WTC11 (cell line): ENCODE data around the gene NCF4. TPM values are rescaled to one million over a fixed set of nuclear protein-coding genes. Genes with fewer than 3 reads are reported as not detected.
A peak's percentile ranks its signal among the peaks of the same experiment; 100 is the strongest.

Experiments used
- ATAC-seq: fragments of 200-7000 bp; cut with Tn5 transposase; 2 replicates; pipeline ENCODE4 v1.10.0; 2021; ENCODE audit warnings: mild to moderate bottlenecking, moderate library complexity
- CTCF ChIA-PET: fragments of 300-600 bp; sonication (Branson Sonifier 250); formaldehyde crosslinking; loops from one replicate; lab custom pipeline; 2021; ENCODE audit warnings: antibody characterized with exemption; lab: Charles Lee
- POLR2A ChIA-PET: fragments of 350-600 bp; sonication (Branson Sonifier 250); formaldehyde crosslinking; loops from one replicate; lab custom pipeline; 2021; ENCODE audit warnings: antibody characterized with exemption; lab: Charles Lee
- DNase-seq: peaks from one replicate; pipeline ENCODE4 v3.0.0; 2021; ENCODE audit warnings: low spot score
- H3K27ac Mint-ChIP-seq: 2 replicates; pipeline ENCODE4 v1.8.0; 2021; ENCODE audit warnings: mixed read lengths
- H3K27me3 Mint-ChIP-seq: 2 replicates; pipeline ENCODE4 v1.8.0; 2021; ENCODE audit warnings: low read depth, mild to moderate bottlenecking, moderate library complexity, mixed read lengths
- H3K36me3 Mint-ChIP-seq: 2 replicates; pipeline ENCODE4 v1.8.0; 2021; ENCODE audit warnings: mixed read lengths
- H3K4me1 Mint-ChIP-seq: 2 replicates; pipeline ENCODE4 v1.8.0; 2022; ENCODE audit warnings: mixed read lengths
- H3K4me3 Mint-ChIP-seq: 2 replicates; pipeline ENCODE4 v1.8.0; 2021; ENCODE audit warnings: mild to moderate bottlenecking, moderate library complexity, mixed read lengths
- H3K9me3 Mint-ChIP-seq: 2 replicates; pipeline ENCODE4 v1.8.0; 2021; ENCODE audit warnings: mixed read lengths
- ATF3 ChIP-seq: sonication (generic); formaldehyde crosslinking; conservative IDR thresholded peaks from 2 replicates; pipeline ENCODE4 v1.8.1; 2022; ENCODE audit warnings: mild to moderate bottlenecking, missing genetic modification reagents
- CBFB ChIP-seq: sonication (generic); formaldehyde crosslinking; IDR thresholded peaks from 2 replicates; pipeline ENCODE4 v1.8.1; 2022; ENCODE audit warnings: mild to moderate bottlenecking, low read depth, missing genetic modification reagents
- CREB1 ChIP-seq: sonication (generic); formaldehyde crosslinking; IDR thresholded peaks from 2 replicates; pipeline ENCODE4 v1.8.0; 2023; ENCODE audit warnings: mild to moderate bottlenecking, missing genetic modification reagents
- EMX1 ChIP-seq: fragments of 250-450 bp; sonication (Bioruptor Pico); IDR thresholded peaks from 2 replicates; pipeline ENCODE4 v1.8.0; 2021; ENCODE audit warnings: mild to moderate bottlenecking
- FOXP1 ChIP-seq: sonication (generic); formaldehyde crosslinking; IDR thresholded peaks from 2 replicates; pipeline ENCODE4 v1.8.0; 2022; ENCODE audit warnings: missing genetic modification reagents, mild to moderate bottlenecking, moderate library complexity, borderline replicate concordance
- IRF1 ChIP-seq: sonication (generic); formaldehyde crosslinking; IDR thresholded peaks from 2 replicates; pipeline ENCODE4 v1.8.0; 2023; ENCODE audit warnings: missing genetic modification reagents
- MYBL2 ChIP-seq: sonication (generic); formaldehyde crosslinking; IDR thresholded peaks from 2 replicates; pipeline ENCODE4 v1.8.1; 2023; ENCODE audit warnings: mild to moderate bottlenecking, moderate library complexity, missing genetic modification reagents
- NFATC4 ChIP-seq: fragments of 250-450 bp; sonication (Bioruptor Pico); IDR thresholded peaks from 2 replicates; pipeline ENCODE4 v1.9.0; 2021; ENCODE audit warnings: mild to moderate bottlenecking
- PREB ChIP-seq: sonication (generic); formaldehyde crosslinking; IDR thresholded peaks from 2 replicates; pipeline ENCODE4 v1.8.1; 2022; ENCODE audit warnings: mild to moderate bottlenecking, missing genetic modification reagents, moderate library complexity, borderline replicate concordance
- TEAD1 ChIP-seq: sonication (generic); formaldehyde crosslinking; IDR thresholded peaks from 2 replicates; pipeline ENCODE4 v1.8.0; 2022; ENCODE audit warnings: mild to moderate bottlenecking, missing genetic modification reagents
- ZNF281 ChIP-seq: sonication (generic); formaldehyde crosslinking; IDR thresholded peaks from 2 replicates; pipeline ENCODE4 v1.8.0; 2023; ENCODE audit warnings: mild to moderate bottlenecking, missing genetic modification reagents
- ZNF317 ChIP-seq: sonication (generic); formaldehyde crosslinking; IDR thresholded peaks from 2 replicates; pipeline ENCODE4 v1.8.1; 2023; ENCODE audit warnings: low read depth, mild to moderate bottlenecking, moderate library complexity, missing genetic modification reagents, borderline replicate concordance
- ZNF425 ChIP-seq: fragments of 250-450 bp; sonication (Bioruptor Pico); conservative IDR thresholded peaks from 2 replicates; pipeline ENCODE4 v1.9.0; 2021; ENCODE audit warnings: mild to moderate bottlenecking
- total RNA-seq: library from RNA; stranded (reverse); gene quantifications from 3 replicates; pipeline ENCODE4 v1.2.3, GENCODE V29; 2021
- TF ChIP-seq, protein P1 (sequence below): sonication (generic); formaldehyde crosslinking; IDR thresholded peaks from 2 replicates; pipeline ENCODE4 v1.8.0; 2022; ENCODE audit warnings: mild to moderate bottlenecking, missing genetic modification reagents

Gene NCF4
- total RNA-seq, 1 experiment from 2014 or later: not detected

DNA sequence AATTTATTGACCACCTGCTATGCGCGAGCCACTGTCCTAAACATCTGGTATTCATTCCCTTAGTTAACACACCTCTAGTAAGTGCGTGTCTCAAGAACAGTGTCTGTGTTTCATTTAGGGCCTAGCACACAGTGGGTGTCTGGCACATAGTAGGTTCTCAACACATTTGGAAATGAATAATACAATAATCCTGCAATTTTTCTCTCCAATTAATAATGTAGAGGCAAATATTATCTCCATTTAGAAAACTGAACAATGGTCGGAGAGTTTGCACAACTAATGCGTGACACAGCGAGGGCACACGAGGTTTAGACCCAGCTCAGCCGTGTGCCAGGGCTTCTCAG is 4.0 kb upstream of the NCF4 start:
- Mint-ChIP-seq H3K27ac (no peak overlapping the region), H3K4me1 (peaks cover 9% of the 10 kb centered on the region), H3K9me3 (peaks cover 10% of the 10 kb centered on the region), H3K36me3 (no peaks in the 10 kb centered on the region), H3K4me3 (no peak overlapping the region), H3K27me3 (peaks cover 29% of the 10 kb centered on the region)
- CTCF ChIA-PET: interaction anchor here (0.9 to 2.3 kb wide), 46 partner anchors 9 to 345 kb away, joined by 3 to 66 read pairs (median 8); partner anchors contain the start of genes IFT27 and PVALB
- POLR2A ChIA-PET: interaction anchor here (1.0 kb wide), 1 partner anchor 121 kb away, joined by 4 read pairs; no protein-coding TSS in a partner anchor
- TF ChIP-seq CBFB (CRISPR knock-in tag): 0 out of 2 replicates have a peak, but pooled peaks have one; percentile 45
- TF ChIP-seq, protein P1, sequence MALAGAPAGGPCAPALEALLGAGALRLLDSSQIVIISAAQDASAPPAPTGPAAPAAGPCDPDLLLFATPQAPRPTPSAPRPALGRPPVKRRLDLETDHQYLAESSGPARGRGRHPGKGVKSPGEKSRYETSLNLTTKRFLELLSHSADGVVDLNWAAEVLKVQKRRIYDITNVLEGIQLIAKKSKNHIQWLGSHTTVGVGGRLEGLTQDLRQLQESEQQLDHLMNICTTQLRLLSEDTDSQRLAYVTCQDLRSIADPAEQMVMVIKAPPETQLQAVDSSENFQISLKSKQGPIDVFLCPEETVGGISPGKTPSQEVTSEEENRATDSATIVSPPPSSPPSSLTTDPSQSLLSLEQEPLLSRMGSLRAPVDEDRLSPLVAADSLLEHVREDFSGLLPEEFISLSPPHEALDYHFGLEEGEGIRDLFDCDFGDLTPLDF (CRISPR knock-in tag): no peak
- DNase-seq (no peak), ATAC-seq (no peak)

- no peak for TF ChIP-seq ZNF425 (CRISPR knock-in tag)
- no peak for TF ChIP-seq PREB (CRISPR knock-in tag)
- TF ChIP-seq TEAD1 (CRISPR knock-in tag): no peak
- TF ChIP-seq NFATC4 (CRISPR knock-in tag): no peak
- no peak for TF ChIP-seq FOXP1 (CRISPR knock-in tag)
- CTCF ChIA-PET: interaction anchor here (1.0 to 1.2 kb wide), 2 partner anchors 101 to 120 kb away, joined by 3 to 4 read pairs; no protein-coding TSS in a partner anchor
- POLR2A ChIA-PET: no interaction called here
- no peak overlapping the region for H3K4me3 Mint-ChIP-seq
- no peaks in the 10 kb centered on the region for H3K36me3 Mint-ChIP-seq
- no peak overlapping the region for H3K27ac Mint-ChIP-seq
- no peak for ATAC-seq
- no peak for DNase-seq
- peaks cover 29% of the 10 kb centered on the region for H3K27me3 Mint-ChIP-seq
- peaks cover 4% of the 10 kb centered on the region; the same call in 1 of the 2 replicates for H3K9me3 Mint-ChIP-seq
- H3K4me1 Mint-ChIP-seq: peaks cover 9% of the 10 kb centered on the region
Observed at GRCh38 chr22:36858156-36858555, 2.6 kb upstream of the NCF4 start.

- POLR2A ChIA-PET: no interaction called here
- Mint-ChIP-seq H3K36me3 (no peaks in the 10 kb centered on the region), H3K27ac (no peak overlapping the region), H3K27me3 (peaks cover 29% of the 10 kb centered on the region), H3K4me3 (no peak overlapping the region), H3K4me1 (peaks cover 9% of the 10 kb centered on the region), H3K9me3 (no peaks in the 10 kb centered on the region)
- TF ChIP-seq CREB1 (no peak), ATF3 (CRISPR knock-in tag) (no peak), ZNF317 (CRISPR knock-in tag) (no peak), EMX1 (CRISPR knock-in tag) (no peak), ZNF281 (CRISPR knock-in tag) (no peak), MYBL2 (no peak), IRF1 (CRISPR knock-in tag) (no peak)
- CTCF ChIA-PET: interaction anchor here (1.0 to 2.0 kb wide), 4 partner anchors 81 to 163 kb away, joined by 3 to 14 read pairs (median 3); no protein-coding TSS in a partner anchor
- ATAC-seq (no peak), DNase-seq (no peak)
Observed at GRCh38 chr22:36858966-36859365, 1.8 kb upstream of the NCF4 start.
